ENCODE measurements around the gene SLC25A33. TPM values are rescaled to one million over a fixed set of nuclear protein-coding genes. Genes with fewer than 3 reads are reported as not detected.
A peak's percentile ranks its signal among the peaks of the same experiment; 100 is the strongest.

SLC25A33 gene
- total RNA-seq, result 1 to 10 TPM; 1.0 to 6.1 (median 3.3) TPM

DNA sequence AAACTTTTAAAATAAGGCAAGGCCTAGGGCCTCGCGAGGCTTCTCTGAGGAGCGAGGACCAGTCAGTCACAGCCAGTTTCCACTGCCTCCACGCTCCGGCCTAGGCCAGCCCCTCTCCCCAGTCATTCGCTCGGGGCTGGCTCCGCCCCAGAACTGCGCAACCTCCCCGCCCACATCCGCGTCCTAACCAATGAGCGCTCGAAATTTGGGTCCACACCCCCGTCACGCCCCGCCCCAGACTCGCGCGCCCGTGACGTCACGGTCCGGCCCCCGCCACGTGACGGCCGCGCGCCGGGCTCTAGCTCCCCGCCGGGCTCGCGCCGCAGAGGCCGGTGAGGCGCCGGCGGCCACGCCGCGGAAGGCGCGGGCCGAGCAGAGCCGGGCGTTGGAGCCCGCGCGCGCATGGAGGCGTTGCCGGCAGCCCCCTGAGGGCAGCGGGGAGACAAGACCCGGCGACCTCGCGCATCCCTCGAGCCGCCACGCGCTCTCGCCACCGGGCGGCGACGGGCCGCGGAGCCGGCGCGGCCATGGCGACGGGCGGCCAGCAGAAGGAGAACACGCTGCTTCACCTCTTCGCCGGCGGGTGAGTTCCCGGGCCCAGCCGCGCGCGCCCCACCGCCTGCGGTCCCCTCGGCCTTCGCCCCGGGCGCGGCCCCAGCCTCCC lies at the start of gene SLC25A33:
TSS of gene SLC25A33 (plus strand) at position 301 of the 664 bp plus-strand sequence. CDS start at position 528, 227 bp downstream.
- Histone ChIP-seq H3K27ac (peak within 1 kb of the TSS; percentile 75 to 84), H3K36me3 (no peaks in the 10 kb centered on the region), H3K27me3 (no peaks in the 10 kb centered on the region), H3K9me3 (no peaks in the 10 kb centered on the region), H3K4me3 (peak within 1 kb of the TSS; percentile 54 to 68), H3K4me1 (no peaks in the 10 kb centered on the region)
- TF ChIP-seq POLR2A (IDR thresholded peaks at IDR 0.05), result peak; percentile 98 to 99
- peak in 1 of 4 experiments; percentile 24 for TF ChIP-seq CTCF (IDR thresholded peaks at IDR 0.05)
- intact Hi-C loops (cut with DNase I; ENCODE audit: low total_unique reads), result no loop called here
- peak; percentile 97 to 98 for DNase-seq

GRCh38 chr1:9490605-9491339 lies 48.5 kb upstream of the SLC25A33 start:
- Histone ChIP-seq H3K27me3 (no peaks in the 10 kb centered on the region), H3K4me3 (no peak overlapping the region), H3K9me3 (no peaks in the 10 kb centered on the region), H3K27ac (no peak overlapping the region), H3K4me1 (no peaks in the 10 kb centered on the region), H3K36me3 (no peaks in the 10 kb centered on the region)
- intact Hi-C loops (cut with DNase I; ENCODE audit: low total_unique reads), result loop anchor here (5.0 kb wide), 1 partner anchor 223 kb away; no protein-coding TSS in a partner anchor
- DNase-seq, result peak; percentile 92 to 94
- no peak for TF ChIP-seq POLR2A (IDR thresholded peaks at IDR 0.05)
- TF ChIP-seq CTCF (IDR thresholded peaks at IDR 0.05), result peak; percentile 83 to 96 (median 90)

DNA sequence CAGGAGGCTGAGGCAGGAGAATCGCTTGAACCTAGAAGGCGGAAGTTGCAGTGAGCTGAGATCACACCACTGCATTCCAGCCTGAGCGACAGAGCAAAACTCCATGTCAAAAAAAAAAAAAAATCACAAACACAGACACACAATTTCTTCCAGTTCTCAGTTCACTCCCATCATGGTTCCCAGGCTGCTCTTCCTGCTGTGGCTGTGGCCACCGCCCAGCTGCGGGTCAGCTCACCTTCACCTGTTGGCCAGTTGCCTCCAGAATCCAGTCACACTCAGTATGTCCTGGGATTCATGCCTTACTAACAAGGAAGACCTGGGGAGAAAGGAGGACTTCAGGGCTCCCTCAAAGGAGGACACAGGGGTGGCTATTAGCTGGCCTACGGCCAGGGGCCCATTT lies 45.9 kb upstream of the SLC25A33 start:
- no peak for TF ChIP-seq CTCF (IDR thresholded peaks at IDR 0.05)
- no peak for TF ChIP-seq POLR2A (IDR thresholded peaks at IDR 0.05)
- intact Hi-C loops (cut with DNase I; ENCODE audit: low total_unique reads), result loop anchor here (5.0 kb wide), 1 partner anchor 226 kb away; no protein-coding TSS in a partner anchor
- H3K27ac ChIP-seq, result no peak overlapping the region

GRCh38 chr1:9494936-9495758 lies 44.1 kb upstream of the SLC25A33 start:
- peak; percentile 25 to 57 for DNase-seq
- peak in 1 of 2 donors; percentile 18 for TF ChIP-seq POLR2A (IDR thresholded peaks at IDR 0.05)
- peak; percentile 90 to 95 (median 93) for TF ChIP-seq CTCF (IDR thresholded peaks at IDR 0.05)
- Histone ChIP-seq H3K4me3 (peak overlapping the region in 1 of 2 donors; percentile 6), H3K36me3 (no peaks in the 10 kb centered on the region), H3K27ac (no peak overlapping the region), H3K27me3 (no peaks in the 10 kb centered on the region), H3K9me3 (no peaks in the 10 kb centered on the region), H3K4me1 (no peaks in the 10 kb centered on the region)
- intact Hi-C loops (cut with DNase I; ENCODE audit: low total_unique reads), result loop anchor here (5.0 kb wide), 1 partner anchor 228 kb away; no protein-coding TSS in a partner anchor

More for the DNA sequence above, 45.9 kb upstream of the SLC25A33 start:
- Histone ChIP-seq H3K36me3 (no peaks in the 10 kb centered on the region), H3K27me3 (no peaks in the 10 kb centered on the region), H3K9me3 (no peaks in the 10 kb centered on the region), H3K4me1 (no peaks in the 10 kb centered on the region), H3K4me3 (no peak overlapping the region)
- DNase-seq, result no peak

All from uterus (tissue), 4 donors.